ENCODE results near the gene UQCRH. TPM values are rescaled to one million over a fixed set of nuclear protein-coding genes. Genes with fewer than 3 reads are reported as not detected.

The UQCRH gene
- total and polyA plus RNA-seq, 2 of the 13 experiments (the other 11 are each of a cell fraction or from before 2014, with no cell fraction given), result 548 to 556 TPM

GRCh38 chr1:46263146-46263545, 40.4 kb upstream of the UQCRH start:
- H4K20me1 ChIP-seq (ENCODE audit: insufficient read depth, low read length), result no peaks in the 10 kb centered on the region
- FAIRE-seq (no peak), DNase-seq (ENCODE audit: low spot score) (no peak), ATAC-seq (no peak)
- CTCF ChIA-PET (ENCODE audit: low intra/inter-chr PET ratio, low total read pairs), result no interaction called here
- peaks cover 40 to 94% of the 10 kb centered on the region in 2 experiments for H3K36me3 ChIP-seq (replicated peaks in 1 of 2; ENCODE audit: control insufficient read depth in 1 of 2, insufficient read depth in 2 of 2, low read length in 2 of 2)
- H3K4me2 ChIP-seq (ENCODE audit: low read depth, low read length), result no peak overlapping the region
- H3K4me1 ChIP-seq (ENCODE audit: insufficient read depth, low read length), result no peaks in the 10 kb centered on the region
- no peak overlapping the region for H2AFZ ChIP-seq (ENCODE audit: low read length)
- POLR2A ChIA-PET, result no interaction called here
- H3K27ac ChIP-seq (ENCODE audit: extremely low read length, insufficient read depth, low read length), result no peak overlapping the region
- no peaks in the 10 kb centered on the region for H3K9me3 ChIP-seq (ENCODE audit: low read length)
- H3K27me3 ChIP-seq (ENCODE audit: control insufficient read depth in 1 of 2, insufficient read depth in 2 of 2, low read length in 2 of 2), result no peaks in the 10 kb centered on the region
- TF ChIP-seq ZNF674 (CRISPR knock-in tag; IDR thresholded peaks at IDR 0.05; ENCODE audit: low read depth), result no peak
- TF ChIP-seq CREM (IDR thresholded peaks at IDR 0.05), result no peak
- no peak for TF ChIP-seq CREM (CRISPR knock-in tag; IDR thresholded peaks at IDR 0.05)
- no peak for TF ChIP-seq ZNF101 (CRISPR knock-in tag; IDR thresholded peaks at IDR 0.05; ENCODE audit: borderline replicate concordance, low read depth)
- no peak for TF ChIP-seq SNAPC2 (CRISPR knock-in tag; IDR thresholded peaks at IDR 0.05)
- TF ChIP-seq ZNF747 (CRISPR knock-in tag; IDR thresholded peaks at IDR 0.05; ENCODE audit: borderline replicate concordance), result no peak
- no peak for TF ChIP-seq ZBTB42 (CRISPR knock-in tag; IDR thresholded peaks at IDR 0.05)
- no peak for TF ChIP-seq ZXDC (CRISPR knock-in tag; IDR thresholded peaks at IDR 0.05)
- no peak for TF ChIP-seq HNRNPK (IDR thresholded peaks at IDR 0.05; ENCODE audit: low read depth, low read length, poor library complexity, severe bottlenecking)
- TF ChIP-seq THAP7 (CRISPR knock-in tag; IDR thresholded peaks at IDR 0.05), result no peak
- TF ChIP-seq, protein P1, sequence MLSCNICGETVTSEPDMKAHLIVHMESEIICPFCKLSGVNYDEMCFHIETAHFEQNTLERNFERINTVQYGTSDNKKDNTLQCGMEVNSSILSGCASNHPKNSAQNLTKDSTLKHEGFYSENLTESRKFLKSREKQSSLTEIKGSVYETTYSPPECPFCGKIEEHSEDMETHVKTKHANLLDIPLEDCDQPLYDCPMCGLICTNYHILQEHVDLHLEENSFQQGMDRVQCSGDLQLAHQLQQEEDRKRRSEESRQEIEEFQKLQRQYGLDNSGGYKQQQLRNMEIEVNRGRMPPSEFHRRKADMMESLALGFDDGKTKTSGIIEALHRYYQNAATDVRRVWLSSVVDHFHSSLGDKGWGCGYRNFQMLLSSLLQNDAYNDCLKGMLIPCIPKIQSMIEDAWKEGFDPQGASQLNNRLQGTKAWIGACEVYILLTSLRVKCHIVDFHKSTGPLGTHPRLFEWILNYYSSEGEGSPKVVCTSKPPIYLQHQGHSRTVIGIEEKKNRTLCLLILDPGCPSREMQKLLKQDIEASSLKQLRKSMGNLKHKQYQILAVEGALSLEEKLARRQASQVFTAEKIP (CRISPR knock-in tag; IDR thresholded peaks at IDR 0.05; ENCODE audit: borderline replicate concordance), result no peak
- no peak for TF ChIP-seq NFKB2 (CRISPR knock-in tag; IDR thresholded peaks at IDR 0.05; ENCODE audit: borderline replicate concordance)
- intact Hi-C loops (cut with micrococcal nuclease; ENCODE audit: unreplicated experiment) (no loop called here), in situ Hi-C loops (cut with HindIII; ENCODE audit: extremely low pct_ligation_motif_present, low pct_unique_long_range_greater_than_20kb) (no loop called here)
- no TSS peak for BruUV-seq (replicated peaks)
- H3K79me2 ChIP-seq (ENCODE audit: insufficient read depth, low read length), result no peaks in the 10 kb centered on the region
- WGBS (ENCODE audit: low lambda C conversion rate), result 100% methylated on average over 2 of the region's 2 CpGs
- H3K9ac ChIP-seq (ENCODE audit: insufficient read depth, low read depth, low read length), result no peak overlapping the region
- no peak overlapping the region for H3K4me3 ChIP-seq (replicated peaks in 1 of 3; ENCODE audit: insufficient read depth in 1 of 3, low read depth in 2 of 3, low read length in 3 of 3)

All from HepG2 (cell line).